ENCODE data around the gene MAGEE2. TPM values are rescaled to one million over a fixed set of nuclear protein-coding genes. Genes with fewer than 3 reads are reported as not detected.
"Not testable (repeated sequence)": the region's sequence is repeated elsewhere in the genome, so short reads cannot be mapped to it uniquely, and the experiment has no call there.

MAGEE2 gene, protein sequence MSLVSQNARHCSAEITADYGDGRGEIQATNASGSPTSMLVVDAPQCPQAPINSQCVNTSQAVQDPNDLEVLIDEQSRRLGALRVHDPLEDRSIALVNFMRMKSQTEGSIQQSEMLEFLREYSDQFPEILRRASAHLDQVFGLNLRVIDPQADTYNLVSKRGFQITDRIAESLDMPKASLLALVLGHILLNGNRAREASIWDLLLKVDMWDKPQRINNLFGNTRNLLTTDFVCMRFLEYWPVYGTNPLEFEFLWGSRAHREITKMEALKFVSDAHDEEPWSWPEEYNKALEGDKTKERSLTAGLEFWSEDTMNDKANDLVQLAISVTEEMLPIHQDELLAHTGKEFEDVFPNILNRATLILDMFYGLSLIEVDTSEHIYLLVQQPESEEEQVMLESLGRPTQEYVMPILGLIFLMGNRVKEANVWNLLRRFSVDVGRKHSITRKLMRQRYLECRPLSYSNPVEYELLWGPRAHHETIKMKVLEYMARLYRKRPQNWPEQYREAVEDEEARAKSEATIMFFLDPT
- under 1 TPM in 1 of 4 donors, not detected in 3; 0.83 TPM for total RNA-seq

DNA sequence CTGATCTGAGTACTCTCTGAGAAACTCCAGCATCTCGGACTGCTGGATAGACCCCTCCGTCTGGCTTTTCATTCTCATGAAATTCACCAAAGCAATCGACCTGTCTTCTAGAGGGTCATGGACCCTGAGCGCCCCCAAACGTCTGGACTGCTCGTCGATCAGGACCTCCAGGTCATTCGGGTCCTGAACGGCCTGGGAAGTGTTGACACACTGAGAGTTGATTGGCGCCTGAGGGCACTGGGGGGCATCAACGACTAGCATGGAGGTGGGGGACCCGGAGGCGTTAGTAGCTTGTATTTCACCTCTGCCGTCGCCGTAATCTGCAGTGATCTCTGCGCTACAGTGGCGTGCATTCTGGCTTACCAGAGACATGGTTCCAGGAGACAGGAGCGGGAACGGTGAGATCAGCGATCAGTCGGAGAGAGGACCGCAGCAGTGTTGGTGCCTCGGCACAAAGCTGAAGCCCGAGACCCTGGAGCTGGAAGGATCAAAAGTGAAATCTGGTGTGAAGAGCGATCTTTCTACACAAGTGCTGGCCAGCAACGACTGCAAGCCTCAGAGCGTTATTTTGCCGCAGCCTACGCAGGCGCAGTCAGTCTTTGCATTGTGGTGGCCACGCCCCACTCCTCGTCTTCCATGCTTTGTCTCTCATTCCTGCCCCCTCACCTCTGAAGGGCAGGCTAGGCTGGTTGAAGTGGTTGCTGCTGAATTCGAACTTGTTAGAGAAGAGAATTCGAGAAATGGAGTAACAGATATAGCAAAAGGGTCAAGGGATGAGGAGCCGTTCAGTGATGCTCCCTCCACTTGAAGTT, at the start of gene MAGEE2:
TSS of gene MAGEE2 (minus strand) at position 575 of the 812 bp plus-strand sequence. CDS start at position 372, 203 bp downstream.
- no peak within 1 kb of the TSS for H3K27ac ChIP-seq
- intact Hi-C loops (cut with DNase I; ENCODE audit: low total_unique reads), result no loop called here
- TF ChIP-seq, protein P1, sequence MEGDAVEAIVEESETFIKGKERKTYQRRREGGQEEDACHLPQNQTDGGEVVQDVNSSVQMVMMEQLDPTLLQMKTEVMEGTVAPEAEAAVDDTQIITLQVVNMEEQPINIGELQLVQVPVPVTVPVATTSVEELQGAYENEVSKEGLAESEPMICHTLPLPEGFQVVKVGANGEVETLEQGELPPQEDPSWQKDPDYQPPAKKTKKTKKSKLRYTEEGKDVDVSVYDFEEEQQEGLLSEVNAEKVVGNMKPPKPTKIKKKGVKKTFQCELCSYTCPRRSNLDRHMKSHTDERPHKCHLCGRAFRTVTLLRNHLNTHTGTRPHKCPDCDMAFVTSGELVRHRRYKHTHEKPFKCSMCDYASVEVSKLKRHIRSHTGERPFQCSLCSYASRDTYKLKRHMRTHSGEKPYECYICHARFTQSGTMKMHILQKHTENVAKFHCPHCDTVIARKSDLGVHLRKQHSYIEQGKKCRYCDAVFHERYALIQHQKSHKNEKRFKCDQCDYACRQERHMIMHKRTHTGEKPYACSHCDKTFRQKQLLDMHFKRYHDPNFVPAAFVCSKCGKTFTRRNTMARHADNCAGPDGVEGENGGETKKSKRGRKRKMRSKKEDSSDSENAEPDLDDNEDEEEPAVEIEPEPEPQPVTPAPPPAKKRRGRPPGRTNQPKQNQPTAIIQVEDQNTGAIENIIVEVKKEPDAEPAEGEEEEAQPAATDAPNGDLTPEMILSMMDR (IDR thresholded peaks at IDR 0.05), result no peak
- TF ChIP-seq POLR2A (IDR thresholded peaks at IDR 0.05), result no peak
- no peaks in the 10 kb centered on the region for H3K36me3 ChIP-seq
- H3K27me3 ChIP-seq, result no peaks in the 10 kb centered on the region
- H3K9me3 ChIP-seq, result no peaks in the 10 kb centered on the region
- peak within 1 kb of the TSS; percentile 13 to 24 for H3K4me3 ChIP-seq
- DNase-seq, result peak in 1 of 2 donors; percentile 21
- no peaks in the 10 kb centered on the region for H3K4me1 ChIP-seq

DNA sequence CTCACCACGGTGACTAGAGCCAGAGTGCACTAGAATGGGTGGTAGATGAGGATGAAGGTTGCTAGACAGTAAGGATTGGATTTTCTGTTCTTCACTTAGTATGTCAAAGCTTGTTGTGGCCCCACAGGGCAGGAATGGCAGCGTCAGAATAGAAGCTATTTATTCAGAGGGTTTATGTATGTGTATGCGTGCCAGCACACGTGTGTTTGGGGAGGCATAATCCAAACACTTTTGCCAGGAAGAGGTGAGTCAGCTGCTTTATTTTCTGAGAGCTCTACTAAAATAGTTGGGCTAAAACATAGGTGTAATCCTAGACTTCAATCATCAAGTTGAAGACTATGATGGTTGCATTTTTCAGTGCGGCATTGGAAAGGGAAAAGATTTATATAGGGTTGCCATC, 1.2 kb upstream of the MAGEE2 start:
- Histone ChIP-seq H3K27ac (no peak overlapping the region), H3K4me1 (no peaks in the 10 kb centered on the region), H3K27me3 (no peaks in the 10 kb centered on the region), H3K4me3 (no peak overlapping the region), H3K36me3 (no peaks in the 10 kb centered on the region), H3K9me3 (no peaks in the 10 kb centered on the region)
- no peak for TF ChIP-seq POLR2A (IDR thresholded peaks at IDR 0.05)
- TF ChIP-seq, protein P1 (IDR thresholded peaks at IDR 0.05), result no peak
- intact Hi-C loops (cut with DNase I; ENCODE audit: low total_unique reads), result no loop called here
- DNase-seq, result no peak

DNA sequence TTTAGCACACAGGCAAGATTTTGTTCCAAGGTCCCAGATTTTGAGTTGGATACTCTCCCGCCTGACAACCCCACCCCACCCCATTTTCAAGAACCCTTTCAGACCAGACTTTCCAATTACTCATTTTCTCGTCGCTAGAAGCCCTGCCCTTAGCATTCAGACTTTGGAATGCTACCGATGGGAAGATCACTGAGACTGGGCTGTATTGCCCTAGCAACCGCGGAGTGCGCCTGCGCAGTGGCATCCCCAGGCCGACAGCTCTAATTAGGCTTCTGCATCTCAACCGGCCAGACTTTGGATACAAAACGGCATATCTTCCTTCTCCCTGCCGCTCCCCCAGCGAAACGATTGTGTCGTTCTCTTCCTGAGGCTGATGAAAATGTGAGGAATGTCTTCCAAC, 3.4 kb downstream of the MAGEE2 start:
- H3K4me3 ChIP-seq, result no peak overlapping the region
- H3K36me3 ChIP-seq, result no peaks in the 10 kb centered on the region
- H3K27me3 ChIP-seq, result no peaks in the 10 kb centered on the region
- no peaks in the 10 kb centered on the region for H3K9me3 ChIP-seq
- no peak for TF ChIP-seq POLR2A (IDR thresholded peaks at IDR 0.05)
- TF ChIP-seq, protein P1 (IDR thresholded peaks at IDR 0.05), result no peak
- H3K4me1 ChIP-seq, result no peaks in the 10 kb centered on the region
- H3K27ac ChIP-seq, result no peak overlapping the region
- intact Hi-C loops (cut with DNase I; ENCODE audit: low total_unique reads), result no loop called here
- DNase-seq, result peak in 1 of 2 donors; percentile 34

DNA sequence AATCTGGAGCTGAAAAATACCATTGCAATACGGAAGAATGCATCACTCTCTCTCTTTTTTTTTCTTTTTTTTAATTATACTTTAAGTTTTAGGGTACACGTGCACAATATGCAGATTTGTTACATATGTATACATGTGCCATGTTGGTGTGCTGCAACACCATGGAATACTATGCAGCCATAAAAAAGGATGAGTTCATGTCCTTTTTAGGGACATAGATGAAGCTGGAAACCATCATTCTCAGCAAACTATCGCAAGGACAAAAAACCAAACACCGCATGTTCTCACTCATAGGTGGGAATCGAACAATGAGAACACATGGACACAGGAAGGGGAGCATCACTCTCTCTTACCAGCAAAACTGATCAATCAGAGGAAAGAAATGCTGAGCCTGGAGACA, 17.0 kb downstream of the MAGEE2 start:
- intact Hi-C loops (cut with DNase I; ENCODE audit: low total_unique reads); H3K9me3 ChIP-seq; H3K27ac ChIP-seq; DNase-seq; H3K4me1 ChIP-seq; H3K36me3 ChIP-seq; H3K27me3 ChIP-seq; H3K4me3 ChIP-seq: not testable (repeated sequence)

GRCh38 chrX:75748431-75748830, 36.6 kb downstream of the MAGEE2 start:
- DNase-seq, result no peak
- no peaks in the 10 kb centered on the region for H3K36me3 ChIP-seq
- H3K27ac ChIP-seq, result no peak overlapping the region
- H3K4me3 ChIP-seq, result no peak overlapping the region
- TF ChIP-seq, protein P1 (IDR thresholded peaks at IDR 0.05), result no peak
- TF ChIP-seq POLR2A (IDR thresholded peaks at IDR 0.05), result no peak
- no peaks in the 10 kb centered on the region for H3K4me1 ChIP-seq
- H3K27me3 ChIP-seq, result no peaks in the 10 kb centered on the region
- no peaks in the 10 kb centered on the region for H3K9me3 ChIP-seq
- intact Hi-C loops (cut with DNase I; ENCODE audit: low total_unique reads), result no loop called here

Measured in uterus (tissue), 4 donors.